22Rv1 (cell line): Measurements from ENCODE around the gene GRIA2.

Experiments used
- H3K27ac ChIP-seq: fragments of 450-650 bp; 2 replicates; pipeline ENCODE4 v1.5.1; 2017
- CTCF ChIP-seq: fragments of 450-650 bp; IDR thresholded peaks from 2 replicates; pipeline ENCODE4 v1.5.1; 2017; ENCODE audit warnings: mild to moderate bottlenecking
- ZFX ChIP-seq: fragments of 450-650 bp; IDR thresholded peaks from 2 replicates; pipeline ENCODE4 v1.6.1; 2017; ENCODE audit warnings: antibody characterized with exemption, borderline replicate concordance

The GRIA2 gene

GRCh38 chr4:157265281-157265680 lies 44.8 kb downstream of the GRIA2 start:
- TF ChIP-seq CTCF: no peak
- TF ChIP-seq ZFX: no peak

GRCh38 chr4:157270108-157270507 lies 49.6 kb downstream of the GRIA2 start:
- TF ChIP-seq ZFX: no peak
- TF ChIP-seq CTCF: no peak
- no peak overlapping the region for H3K27ac ChIP-seq

More at GRCh38 chr4:157265281-157265680, 44.8 kb downstream of the GRIA2 start:
- H3K27ac ChIP-seq: no peak overlapping the region

GRCh38 chr4:157270552-157270951 lies 50.0 kb downstream of the GRIA2 start:
- H3K27ac ChIP-seq: no peak overlapping the region
- TF ChIP-seq ZFX: no peak
- TF ChIP-seq CTCF: no peak

- TF ChIP-seq ZFX: no peak
- TF ChIP-seq CTCF: no peak
Measured at GRCh38 chr4:157271166-157271869, 50.8 kb downstream of the GRIA2 start.

GRCh38 chr4:157280673-157281072 lies 60.1 kb downstream of the GRIA2 start:
- no peak for TF ChIP-seq ZFX
- no peak for TF ChIP-seq CTCF
- no peak overlapping the region for H3K27ac ChIP-seq

More at GRCh38 chr4:157271166-157271869, 50.8 kb downstream of the GRIA2 start:
- H3K27ac ChIP-seq: no peak overlapping the region

- H3K27ac ChIP-seq: no peak overlapping the region
- TF ChIP-seq CTCF: no peak
- TF ChIP-seq ZFX: no peak
Measured at GRCh38 chr4:157282019-157282418, 61.5 kb downstream of the GRIA2 start.

GRCh38 chr4:157287445-157287844 lies 66.9 kb downstream of the GRIA2 start:
- H3K27ac ChIP-seq: no peak overlapping the region
- no peak for TF ChIP-seq CTCF
- TF ChIP-seq ZFX: no peak
